Gastrocnemius medialis (tissue), 4 donors: ENCODE results near the gene CCSER1. TPM values are rescaled to one million over a fixed set of nuclear protein-coding genes. Genes with fewer than 3 reads are reported as not detected.

Source experiments
- ATAC-seq, 2 donors: fragments of 150-250 bp; one replicate each; pipeline ENCODE4 v1.9.1; 2016
- DNase-seq, 2 donors: peaks; one replicate each; pipeline ENCODE4 v3.0.0-alpha.2; 2019
- H3K27ac ChIP-seq, 4 donors: fragments of 200-600 bp; sonication (generic); 1 replicate in 1 of 4; 2 replicates in 3 of 4; pipeline ENCODE4 v1.5.1; 2016 to 2018; ENCODE audit warnings: mild to moderate bottlenecking in 2 of 4, moderate library complexity in 1 of 4
- H3K27me3 ChIP-seq, 3 donors: fragments of 200-600 bp; sonication (generic) in 2 of 3; 1 replicate in 1 of 3; 2 replicates in 2 of 3; pipeline versions ENCODE4 v1.5.1 to v1.6.0; 2016 to 2019; ENCODE audit warnings: mild to moderate bottlenecking in 1 of 3, moderate library complexity in 1 of 3
- H3K36me3 ChIP-seq, 2 donors: fragments of 200-600 bp; sonication (generic) in 1 of 2; one replicate each; pipeline ENCODE4 v1.5.1; 2017 to 2018
- H3K4me1 ChIP-seq, 2 donors: fragments of 200-600 bp; sonication (generic) in 1 of 2; one replicate each; pipeline ENCODE4 v1.5.1; 2016 to 2017; ENCODE audit warnings: mild to moderate bottlenecking in 2 of 2
- H3K4me3 ChIP-seq, 4 donors: fragments of 200-600 bp; sonication (generic) in 3 of 4; 1 replicate in 1 of 4; 2 replicates in 3 of 4; pipeline ENCODE4 v1.5.1; 2016 to 2019; ENCODE audit warnings: mild to moderate bottlenecking in 2 of 4
- H3K9me3 ChIP-seq, 3 donors: fragments of 200-600 bp; sonication (generic) in 2 of 3; 1 replicate in 1 of 3; 2 replicates in 2 of 3; pipeline ENCODE4 v1.5.1; 2016 to 2019
- POLR2A ChIP-seq, 2 donors: fragments of 450-650 bp; IDR thresholded peaks; one replicate each; pipeline ENCODE4 v1.6.1; 2017; ENCODE audit warnings: antibody characterized with exemption in 2 of 2, mild to moderate bottlenecking in 2 of 2, moderate library complexity in 2 of 2
- in situ Hi-C, 4 donors: fragments of 200-750 bp; cut with MboI; loops; one replicate each; pipeline versions ENCODE4 v1.15.0 to v1.8.0; 2017; ENCODE audit warnings: low sequenced_read_pairs in 4 of 4
- intact Hi-C: fragments of 100-400 bp; cut with DNase I; formaldehyde crosslinking; loops from one replicate; pipeline ENCODE4 v1.15.1; 2023; ENCODE audit warnings: low total_unique reads
- total RNA-seq, 4 donors: library from RNA; depleted of rRNA; stranded (reverse); fragments of >200 nt; gene quantifications; one replicate each; pipeline versions ENCODE4 v1.1.0 to v1.2.3, GENCODE V29; 2016
- TF ChIP-seq, protein P1 (sequence below), 5 experiments: fragments of 450-650 bp in 3 of 5; fragments of 200-600 bp in 2 of 5; sonication (generic) in 2 of 5; IDR thresholded peaks in 4 of 5; conservative IDR thresholded peaks in 1 of 5; 1 replicate in 4 of 5; 2 replicates in 1 of 5; pipeline ENCODE4 v1.5.1; 2016 to 2019; ENCODE audit warnings: antibody characterized with exemption in 5 of 5, mild to moderate bottlenecking in 3 of 5, moderate library complexity in 3 of 5

CCSER1 gene
- total RNA-seq, 4 donors from 2014 or later = 0.39 to 0.83 (median 0.63) TPM

DNA sequence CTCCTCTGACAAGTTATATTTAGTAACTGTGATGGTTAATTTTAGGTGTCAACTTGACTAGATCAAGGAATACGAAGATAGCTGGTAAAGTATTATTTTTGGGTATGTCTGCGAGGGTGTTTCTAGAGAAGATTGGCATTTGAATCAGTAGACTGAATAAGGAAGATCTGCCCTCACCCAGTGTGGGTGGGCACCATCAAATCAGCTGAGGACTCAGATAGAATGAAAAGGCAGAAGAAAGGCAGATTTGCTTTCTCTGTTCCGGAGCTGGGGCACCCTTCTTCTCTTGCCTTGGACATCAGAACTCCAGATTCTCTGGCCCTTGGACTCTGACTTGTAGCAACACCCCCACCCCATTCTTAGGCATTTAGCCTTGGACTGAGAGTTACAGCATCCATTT lies 981.6 kb downstream of the CCSER1 start:
- Histone ChIP-seq H3K27ac (no peak overlapping the region), H3K9me3 (no peaks in the 10 kb centered on the region), H3K27me3 (no peaks in the 10 kb centered on the region), H3K4me3 (no peak overlapping the region), H3K36me3 (no peaks in the 10 kb centered on the region), H3K4me1 (no peaks in the 10 kb centered on the region)
- no peak for TF ChIP-seq POLR2A (IDR thresholded peaks at IDR 0.05)
- TF ChIP-seq, protein P1, sequence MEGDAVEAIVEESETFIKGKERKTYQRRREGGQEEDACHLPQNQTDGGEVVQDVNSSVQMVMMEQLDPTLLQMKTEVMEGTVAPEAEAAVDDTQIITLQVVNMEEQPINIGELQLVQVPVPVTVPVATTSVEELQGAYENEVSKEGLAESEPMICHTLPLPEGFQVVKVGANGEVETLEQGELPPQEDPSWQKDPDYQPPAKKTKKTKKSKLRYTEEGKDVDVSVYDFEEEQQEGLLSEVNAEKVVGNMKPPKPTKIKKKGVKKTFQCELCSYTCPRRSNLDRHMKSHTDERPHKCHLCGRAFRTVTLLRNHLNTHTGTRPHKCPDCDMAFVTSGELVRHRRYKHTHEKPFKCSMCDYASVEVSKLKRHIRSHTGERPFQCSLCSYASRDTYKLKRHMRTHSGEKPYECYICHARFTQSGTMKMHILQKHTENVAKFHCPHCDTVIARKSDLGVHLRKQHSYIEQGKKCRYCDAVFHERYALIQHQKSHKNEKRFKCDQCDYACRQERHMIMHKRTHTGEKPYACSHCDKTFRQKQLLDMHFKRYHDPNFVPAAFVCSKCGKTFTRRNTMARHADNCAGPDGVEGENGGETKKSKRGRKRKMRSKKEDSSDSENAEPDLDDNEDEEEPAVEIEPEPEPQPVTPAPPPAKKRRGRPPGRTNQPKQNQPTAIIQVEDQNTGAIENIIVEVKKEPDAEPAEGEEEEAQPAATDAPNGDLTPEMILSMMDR (IDR thresholded peaks at IDR 0.05 in 4 of 5, conservative IDR thresholded peaks at IDR 0.05 in 1 of 5) = no peak
- in situ Hi-C loops (no loop called here), intact Hi-C loops (no loop called here)
- ATAC-seq (no peak), DNase-seq (no peak)

DNA sequence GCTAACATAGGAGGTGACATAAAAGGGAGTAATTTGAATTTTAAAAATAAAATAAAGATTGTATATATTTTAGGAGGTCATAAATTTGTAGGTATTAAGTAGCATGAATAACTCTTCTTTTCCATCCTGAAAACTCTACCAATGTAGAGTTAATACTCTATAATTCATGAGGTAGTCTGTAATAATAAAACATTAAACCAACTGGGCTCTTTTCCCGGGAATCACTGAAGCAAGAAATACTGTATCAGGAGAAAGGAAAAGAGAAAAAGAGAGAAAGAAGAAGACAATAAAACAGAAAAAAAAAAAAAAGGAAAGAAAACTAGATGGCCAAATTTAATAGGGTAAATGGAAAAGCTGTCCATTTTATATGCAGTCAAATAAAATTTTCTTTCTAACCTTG lies 984.4 kb downstream of the CCSER1 start:
- no peak for ATAC-seq
- Histone ChIP-seq H3K27ac (no peak overlapping the region), H3K4me1 (no peaks in the 10 kb centered on the region), H3K36me3 (no peaks in the 10 kb centered on the region), H3K4me3 (no peak overlapping the region), H3K27me3 (no peaks in the 10 kb centered on the region), H3K9me3 (no peaks in the 10 kb centered on the region)
- no peak for TF ChIP-seq POLR2A (IDR thresholded peaks at IDR 0.05)
- TF ChIP-seq, protein P1 (IDR thresholded peaks at IDR 0.05 in 4 of 5, conservative IDR thresholded peaks at IDR 0.05 in 1 of 5) = no peak
- intact Hi-C loops = no loop called here
- in situ Hi-C loops = no loop called here
- DNase-seq = no peak

DNA sequence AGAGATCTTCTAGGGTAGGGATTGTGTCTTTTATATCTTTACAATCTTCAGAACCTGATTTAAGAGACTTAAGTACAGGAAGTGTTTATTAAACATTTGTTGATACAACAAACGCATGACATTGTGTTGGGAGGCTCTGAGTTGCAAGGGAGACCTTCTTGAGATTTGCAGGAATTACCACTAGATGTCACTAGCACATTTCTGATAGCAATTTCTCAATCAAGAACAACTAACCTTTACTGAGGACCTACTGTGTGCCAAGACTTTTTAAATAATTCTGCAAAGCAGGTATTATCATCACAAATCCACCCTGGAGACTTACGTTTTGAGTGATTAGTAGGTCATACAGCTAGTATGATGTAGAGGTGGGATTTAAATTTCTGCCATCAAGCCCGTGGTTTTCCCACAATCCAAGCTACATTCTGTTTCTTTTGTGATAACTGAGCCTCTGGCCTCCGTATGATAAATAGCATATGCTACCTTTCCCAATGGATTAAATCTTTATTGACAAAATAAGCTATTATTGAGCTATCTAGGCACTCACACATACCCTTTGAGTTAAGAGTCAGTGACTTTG lies 986.0 kb downstream of the CCSER1 start:
- in situ Hi-C loops = no loop called here
- DNase-seq = no peak
- no peak for TF ChIP-seq POLR2A (IDR thresholded peaks at IDR 0.05)
- TF ChIP-seq, protein P1 (IDR thresholded peaks at IDR 0.05 in 4 of 5, conservative IDR thresholded peaks at IDR 0.05 in 1 of 5) = no peak
- H3K9me3 ChIP-seq = no peaks in the 10 kb centered on the region
- no peaks in the 10 kb centered on the region for H3K36me3 ChIP-seq
- H3K27ac ChIP-seq = no peak overlapping the region
- no peaks in the 10 kb centered on the region for H3K4me1 ChIP-seq
- no peaks in the 10 kb centered on the region for H3K27me3 ChIP-seq
- no peak overlapping the region for H3K4me3 ChIP-seq
- intact Hi-C loops = no loop called here
- ATAC-seq = no peak

DNA sequence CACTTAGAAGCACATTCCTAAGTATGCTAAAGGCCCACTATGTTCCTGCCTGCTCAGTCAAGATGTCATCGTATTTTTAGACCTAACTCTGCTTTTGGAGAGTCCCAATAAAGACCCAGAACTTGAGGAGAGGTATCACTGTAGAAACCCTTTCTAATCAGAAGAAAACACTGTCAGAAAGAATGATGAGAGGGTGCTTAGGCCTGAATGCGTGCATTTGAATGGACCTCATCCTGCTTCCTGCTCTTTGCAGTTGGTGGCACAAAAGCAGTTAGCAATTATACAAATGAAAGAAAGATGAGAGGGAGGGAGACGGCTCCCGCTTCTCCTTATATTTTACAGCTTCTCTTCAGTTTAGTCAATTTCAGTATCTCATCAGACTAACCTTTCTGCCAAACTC lies 987.2 kb downstream of the CCSER1 start:
- TF ChIP-seq POLR2A (IDR thresholded peaks at IDR 0.05) = no peak
- TF ChIP-seq, protein P1 (IDR thresholded peaks at IDR 0.05 in 4 of 5, conservative IDR thresholded peaks at IDR 0.05 in 1 of 5) = no peak
- no peak for DNase-seq
- Histone ChIP-seq H3K27ac (no peak overlapping the region), H3K27me3 (no peaks in the 10 kb centered on the region), H3K4me3 (no peak overlapping the region), H3K36me3 (no peaks in the 10 kb centered on the region), H3K9me3 (no peaks in the 10 kb centered on the region), H3K4me1 (no peaks in the 10 kb centered on the region)
- no peak for ATAC-seq
- intact Hi-C loops = no loop called here
- in situ Hi-C loops = no loop called here

DNA sequence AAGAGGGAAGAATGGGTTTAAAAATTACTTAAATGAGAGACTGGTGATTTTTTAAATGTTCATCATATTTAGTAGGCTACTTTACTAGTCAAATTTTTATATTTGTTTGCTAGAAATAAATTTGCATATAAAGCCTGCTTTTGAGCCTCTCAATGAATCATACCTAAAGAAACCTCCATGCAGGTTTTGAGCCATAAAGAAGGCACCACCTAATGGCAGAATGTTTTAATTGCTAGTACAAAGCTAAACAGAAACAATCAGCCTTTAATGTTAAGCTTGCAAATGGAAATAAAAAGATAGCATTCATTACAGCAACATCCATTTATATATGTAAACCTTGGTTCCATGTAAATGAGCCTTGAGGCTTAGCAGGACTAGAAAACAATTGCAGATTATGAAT lies 989.7 kb downstream of the CCSER1 start:
- ATAC-seq (no peak), DNase-seq (no peak)
- Histone ChIP-seq H3K4me1 (no peaks in the 10 kb centered on the region), H3K9me3 (no peaks in the 10 kb centered on the region), H3K27me3 (no peaks in the 10 kb centered on the region), H3K4me3 (no peak overlapping the region), H3K36me3 (no peaks in the 10 kb centered on the region), H3K27ac (no peak overlapping the region)
- in situ Hi-C loops (no loop called here), intact Hi-C loops (no loop called here)
- TF ChIP-seq POLR2A (IDR thresholded peaks at IDR 0.05) = no peak
- TF ChIP-seq, protein P1 (IDR thresholded peaks at IDR 0.05 in 4 of 5, conservative IDR thresholded peaks at IDR 0.05 in 1 of 5) = no peak
